ENCODE data around the gene PRKCE.

- no peak for TF ChIP-seq TAF7 (optimal IDR thresholded peaks at IDR 0.05; ENCODE audit: borderline replicate concordance, low read depth, low read length)
- no peak for TF ChIP-seq ZNF274 (IDR thresholded peaks at IDR 0.05; ENCODE audit: borderline replicate concordance, extremely low read depth, low read length)
- TF ChIP-seq RAD21 (IDR thresholded peaks at IDR 0.05 in 1 of 2, conservative IDR thresholded peaks at IDR 0.05 in 1 of 2; ENCODE audit: low read depth in 2 of 2, low read length in 2 of 2): no peak
- TF ChIP-seq CEBPB (IDR thresholded peaks at IDR 0.05; ENCODE audit: low read depth, low read length): no peak
- TF ChIP-seq ATF2 (IDR thresholded peaks at IDR 0.05; ENCODE audit: low read length): no peak
- TF ChIP-seq PHF8 (conservative IDR thresholded peaks at IDR 0.05; ENCODE audit: low read depth, low read length): no peak
- no peak for TF ChIP-seq FOSL1 (IDR thresholded peaks at IDR 0.05; ENCODE audit: insufficient read depth, low read depth, low read length)
- TF ChIP-seq JUN (IDR thresholded peaks at IDR 0.05; ENCODE audit: low read depth, low read length): no peak
- no peak for TF ChIP-seq CTCF (IDR thresholded peaks at IDR 0.05; ENCODE audit: control extremely low read depth in 1 of 3, insufficient read depth in 1 of 3, low read depth in 1 of 3, low read length in 3 of 3)
- no peak for TF ChIP-seq MAX (IDR thresholded peaks at IDR 0.05)
- TF ChIP-seq EZH2 (IDR thresholded peaks at IDR 0.05; ENCODE audit: low read depth, low read length, severe bottlenecking): no peak
- TF ChIP-seq JUND (IDR thresholded peaks at IDR 0.05; ENCODE audit: low read length): peak; percentile 66
- TF ChIP-seq EP300 (IDR thresholded peaks at IDR 0.05; ENCODE audit: borderline replicate concordance in 1 of 2, low read depth in 2 of 2, low read length in 2 of 2): no peak
- TF ChIP-seq POLR2A (IDR thresholded peaks at IDR 0.05; ENCODE audit: control extremely low read depth in 1 of 2, low read depth in 2 of 2, low read length in 2 of 2): no peak
These were observed 287.4 kb downstream of the PRKCE start for GRCh38 chr2:45938649-45939511.
